Measurements from ENCODE around the gene TRIM10.
"Not testable (repeated sequence)": the region's sequence is repeated elsewhere in the genome, so short reads cannot be mapped to it uniquely, and the experiment has no call there.

The TRIM10 gene

GRCh38 chr6:30127238-30128093, 33.5 kb downstream of the TRIM10 start:
- DNase-seq, result no peak

- DNase-seq, result no peak
These were observed 38.5 kb downstream of the TRIM10 start for GRCh38 chr6:30122515-30122914.

GRCh38 chr6:30121446-30122366, 39.3 kb downstream of the TRIM10 start:
- DNase-seq, result no peak

- not testable (repeated sequence) for DNase-seq
These were observed 42.3 kb downstream of the TRIM10 start for GRCh38 chr6:30118691-30119090.

- no peak for DNase-seq
These were observed 44.3 kb downstream of the TRIM10 start for GRCh38 chr6:30116724-30117123.

GRCh38 chr6:30113841-30114240, 47.2 kb downstream of the TRIM10 start:
- DNase-seq, result no peak

- no peak for DNase-seq
These were observed 47.8 kb downstream of the TRIM10 start, which contains the start of gene TRIM31 for GRCh38 chr6:30113003-30113759. TSS of gene TRIM31 (minus strand) at chr6:30113090. CDS start at chr6:30112805, 285 bp downstream.

- no peak for DNase-seq
These were observed 48.5 kb downstream of the TRIM10 start for GRCh38 chr6:30112402-30112994.

GRCh38 chr6:30111266-30111856, 49.6 kb downstream of the TRIM10 start:
- no peak for DNase-seq

- DNase-seq, result no peak
These were observed 56.4 kb downstream of the TRIM10 start for GRCh38 chr6:30104661-30105060.

- no peak for DNase-seq
These were observed 57.2 kb downstream of the TRIM10 start for GRCh38 chr6:30103872-30104179.

- DNase-seq, result peak; percentile 34 to 58
These were observed 57.8 kb downstream of the TRIM10 start for GRCh38 chr6:30102970-30103871.

- no peak for DNase-seq
These were observed 58.5 kb downstream of the TRIM10 start for GRCh38 chr6:30102414-30102969.
